HG02763 (cell line): ENCODE measurements around the gene KIF26B.
A peak's percentile ranks its signal among the peaks of the same experiment; 100 is the strongest.

Experiments
- ATAC-seq: cut with Tn5 transposase; IDR thresholded peaks from one replicate; pipeline ENCODE4 v1.9.1; 2021; ENCODE audit warnings: mild to moderate bottlenecking, moderate library complexity; ENCODE audit not compliant: unreplicated experiment

The KIF26B gene

DNA sequence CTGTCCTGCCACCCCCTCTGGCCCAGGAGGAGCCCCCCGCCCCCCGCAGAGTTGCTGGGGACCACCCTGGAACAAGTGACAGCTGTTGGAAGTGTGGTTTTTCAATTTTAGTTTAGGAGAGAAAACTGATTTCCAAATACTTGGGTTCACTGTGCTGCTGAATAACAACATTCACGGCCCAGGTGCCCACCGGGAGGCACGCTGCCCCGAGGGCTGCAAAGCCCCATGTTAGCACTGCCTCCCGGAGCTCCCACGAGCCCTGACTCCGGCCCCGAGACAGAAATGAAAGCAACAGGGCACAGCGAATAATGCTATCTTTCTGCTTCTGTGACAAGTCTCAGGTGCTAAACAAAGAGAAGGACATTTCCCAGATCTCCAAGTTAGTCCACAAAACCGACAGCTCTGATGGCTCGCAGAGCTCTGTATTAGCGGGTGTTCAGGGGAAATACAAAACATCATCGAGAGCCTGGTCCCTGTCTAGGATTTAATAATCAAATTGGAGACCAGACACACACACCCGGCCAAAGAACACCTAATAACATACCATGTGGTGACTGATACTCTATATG is 451.5 kb downstream of the KIF26B start:
- ATAC-seq, result no peak

DNA sequence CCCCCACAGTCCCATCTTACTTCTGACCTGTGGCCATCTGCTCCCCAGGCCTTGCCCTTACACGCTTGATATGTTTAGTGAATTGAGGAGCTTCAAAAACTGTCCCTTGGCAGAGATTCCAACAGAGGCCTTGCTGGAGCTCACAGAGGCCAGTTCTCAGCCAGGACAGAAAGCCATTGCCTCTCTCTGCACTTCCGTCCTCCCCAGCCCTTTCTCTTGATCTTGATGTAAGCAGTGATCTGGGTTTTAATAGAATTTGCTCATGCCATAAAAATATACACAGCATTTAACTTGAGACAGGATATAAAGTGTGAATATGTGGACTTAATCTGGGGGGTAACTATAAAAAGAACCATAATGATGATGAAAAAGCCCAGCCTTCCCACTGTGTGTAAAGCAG is 453.5 kb downstream of the KIF26B start:
- ATAC-seq, result no peak

DNA sequence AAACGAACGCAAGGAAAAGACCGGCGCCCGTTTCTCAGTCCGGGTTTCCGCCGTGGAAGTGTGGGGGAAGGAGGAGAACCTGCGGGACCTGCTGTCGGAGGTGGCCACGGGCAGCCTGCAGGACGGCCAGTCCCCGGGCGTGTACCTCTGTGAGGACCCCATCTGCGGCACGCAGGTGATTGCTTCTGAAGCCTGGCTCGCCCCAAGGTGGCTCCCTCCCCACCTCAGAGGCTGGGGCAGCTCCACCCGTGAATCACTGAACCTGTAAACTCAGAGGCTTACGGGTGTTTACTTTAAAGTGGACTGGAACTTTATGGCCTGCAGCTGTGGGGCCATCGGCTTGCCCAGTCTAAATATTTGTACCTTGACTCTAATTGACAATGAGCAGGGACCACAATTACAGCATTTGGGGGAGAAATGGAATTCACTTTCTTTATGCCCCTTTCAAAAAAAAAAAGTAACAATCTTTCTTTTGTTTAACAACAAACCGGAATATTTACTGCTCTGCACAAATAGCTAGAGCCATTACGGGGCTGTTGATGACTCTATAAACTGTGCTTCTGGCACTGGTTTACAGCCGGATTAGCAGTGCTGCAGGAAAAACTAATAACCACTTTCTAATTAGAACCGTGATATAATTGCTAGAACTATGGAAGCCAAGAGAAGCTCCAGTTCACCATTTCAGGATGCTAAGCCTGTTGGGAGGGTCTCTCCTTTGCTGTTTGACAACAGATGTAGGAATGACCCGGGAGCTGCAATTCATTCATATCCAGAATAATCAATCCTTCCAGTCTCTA is 454.8 kb downstream of the KIF26B start:
- ATAC-seq, result no peak

DNA sequence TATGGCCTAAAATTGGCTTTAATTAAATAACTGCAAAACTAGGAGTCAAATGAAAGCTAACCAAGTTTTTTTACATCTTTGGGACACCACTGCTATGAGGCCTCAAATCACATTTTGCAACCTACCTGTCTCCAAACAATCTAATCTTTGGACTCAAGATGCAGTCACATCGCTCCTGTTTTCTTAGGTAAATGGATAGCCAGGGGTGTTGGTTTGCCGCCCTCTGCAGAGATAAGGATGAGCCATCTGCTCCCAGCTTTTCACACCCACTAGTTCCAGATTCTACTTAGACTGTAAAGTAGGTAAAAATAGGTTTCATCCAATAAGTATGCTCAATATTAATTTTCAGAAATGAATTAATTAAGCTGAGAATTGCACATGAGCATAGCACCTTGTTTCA is 456.5 kb downstream of the KIF26B start:
- ATAC-seq, result no peak

DNA sequence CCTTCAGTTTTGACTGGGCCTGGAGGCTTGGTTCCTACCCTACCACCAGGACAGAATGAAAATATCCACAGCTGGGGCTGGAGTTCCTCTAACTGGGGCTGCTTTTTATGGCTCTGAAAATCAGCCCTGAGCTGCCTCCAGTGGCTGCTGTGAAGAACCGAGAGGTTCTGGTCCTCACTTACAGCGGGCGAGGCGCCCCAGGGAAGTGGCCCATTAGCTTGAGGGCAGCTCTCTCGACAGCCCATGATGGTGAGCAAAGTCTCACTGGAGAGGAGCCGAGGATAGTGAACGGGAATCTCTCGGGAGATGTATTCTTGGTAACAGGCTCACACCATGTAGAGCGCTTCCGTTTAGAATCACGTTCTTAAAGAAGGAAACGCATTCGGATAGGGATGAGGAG is 459.7 kb downstream of the KIF26B start:
- no peak for ATAC-seq

DNA sequence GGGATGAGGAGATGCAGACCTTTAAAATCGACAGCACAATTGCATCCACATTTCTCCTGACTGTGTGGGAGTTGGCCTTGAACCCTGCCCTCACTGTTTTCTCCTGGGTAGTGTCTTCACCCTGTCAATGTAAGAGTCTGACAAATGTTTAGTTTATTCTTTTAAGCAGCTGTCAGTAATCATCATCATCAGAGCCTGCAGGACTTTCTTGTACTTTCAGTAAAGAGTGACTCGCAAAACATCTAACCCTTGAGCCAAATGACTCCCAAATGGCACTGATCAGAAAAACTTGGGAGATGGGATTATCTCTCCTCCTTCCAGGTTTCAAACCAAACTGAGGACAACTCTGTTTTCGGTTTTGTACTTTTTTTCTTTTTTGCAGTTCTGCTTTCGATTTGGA is 460.2 kb downstream of the KIF26B start:
- ATAC-seq, result no peak

DNA sequence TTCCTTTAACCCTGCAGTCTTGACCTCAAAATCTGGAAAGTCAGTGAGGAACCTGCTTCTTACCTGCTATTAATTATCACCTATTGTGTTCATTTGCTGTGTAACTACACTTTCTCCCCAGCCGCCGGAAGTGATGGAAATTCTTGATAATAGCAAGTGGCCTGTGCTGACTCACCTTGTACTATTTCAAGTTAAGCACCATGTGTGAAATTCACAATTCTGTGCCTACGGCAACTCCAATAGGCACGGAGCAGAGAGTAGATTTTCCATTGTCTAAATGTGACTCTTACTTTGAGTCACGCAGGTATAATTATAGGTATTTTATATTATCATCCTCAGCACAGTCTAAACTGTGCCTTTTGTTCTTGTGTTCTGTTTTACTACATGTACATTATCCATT is 466.8 kb downstream of the KIF26B start:
- ATAC-seq, result no peak

DNA sequence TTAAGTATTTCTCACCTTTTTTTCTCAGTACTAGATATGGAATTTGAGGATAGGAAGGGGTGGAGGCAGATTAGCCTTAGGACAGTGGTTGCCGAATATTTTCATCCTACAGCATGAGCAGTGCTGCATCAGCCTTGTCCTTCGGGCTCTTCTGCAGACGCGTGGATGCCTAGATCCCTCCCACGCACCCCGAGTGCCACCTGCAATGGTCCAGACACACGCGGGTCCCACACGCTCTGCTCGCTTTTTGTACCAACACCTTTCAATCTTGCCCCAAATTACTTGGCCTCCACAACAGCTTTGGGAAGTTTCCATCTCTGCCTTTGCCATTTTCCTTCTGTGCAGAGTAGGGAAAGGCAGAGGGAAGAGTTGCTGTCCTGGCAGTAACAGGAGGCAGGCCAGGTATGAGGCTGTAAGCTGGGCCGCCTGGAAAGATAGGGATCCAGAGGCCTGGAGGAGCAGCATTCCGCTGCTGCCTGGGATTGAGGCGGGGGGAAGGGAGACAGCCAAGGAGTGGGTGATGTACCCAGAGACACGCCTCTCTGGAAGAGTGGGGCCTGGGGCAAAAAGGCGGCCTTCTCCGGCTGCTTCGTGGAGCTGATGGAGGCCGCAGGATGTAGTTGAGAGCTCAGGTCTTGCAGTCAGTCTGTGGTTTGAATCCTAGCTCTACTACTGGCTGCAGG is 467.7 kb downstream of the KIF26B start:
- no peak for ATAC-seq

DNA sequence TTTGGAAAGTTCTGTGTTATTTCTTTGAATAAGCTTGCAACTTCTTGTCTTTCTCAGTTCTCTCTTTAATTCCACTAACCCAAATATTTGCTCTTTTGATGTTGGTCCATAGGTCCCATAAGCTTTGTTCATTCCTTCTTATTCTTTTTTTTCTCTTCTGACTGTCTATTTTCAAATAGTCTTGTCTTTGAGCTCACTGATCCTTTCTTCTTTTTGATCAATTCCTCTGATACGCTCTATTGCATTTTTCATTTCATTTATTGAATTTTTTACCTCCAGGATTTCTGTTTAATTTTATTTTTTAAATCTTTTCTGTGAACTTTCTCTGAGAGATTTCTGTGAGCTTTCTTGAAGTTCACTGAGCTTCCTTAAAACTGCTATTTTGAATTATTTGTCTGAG is 486.6 kb downstream of the KIF26B start:
- no peak for ATAC-seq

DNA sequence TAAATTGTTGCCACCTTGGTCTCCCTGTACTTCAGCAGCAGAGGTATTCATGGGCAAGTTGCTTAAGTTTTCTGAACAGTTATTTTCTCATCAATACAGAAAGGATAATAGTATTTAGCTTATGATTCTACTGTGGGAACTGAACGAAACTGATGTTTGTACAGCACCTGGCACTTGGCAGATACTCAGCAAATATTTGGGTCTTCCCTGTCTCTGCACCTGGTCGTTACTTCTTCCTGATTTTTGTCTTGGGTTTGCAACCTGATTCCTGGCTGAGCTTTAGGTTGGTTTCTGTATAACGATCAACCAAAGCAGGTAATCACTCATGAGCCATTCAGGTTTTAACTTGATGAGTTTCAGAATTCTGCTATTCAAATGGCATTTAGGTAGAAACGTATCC is 490.6 kb downstream of the KIF26B start:
- ATAC-seq, result peak; percentile 24

DNA sequence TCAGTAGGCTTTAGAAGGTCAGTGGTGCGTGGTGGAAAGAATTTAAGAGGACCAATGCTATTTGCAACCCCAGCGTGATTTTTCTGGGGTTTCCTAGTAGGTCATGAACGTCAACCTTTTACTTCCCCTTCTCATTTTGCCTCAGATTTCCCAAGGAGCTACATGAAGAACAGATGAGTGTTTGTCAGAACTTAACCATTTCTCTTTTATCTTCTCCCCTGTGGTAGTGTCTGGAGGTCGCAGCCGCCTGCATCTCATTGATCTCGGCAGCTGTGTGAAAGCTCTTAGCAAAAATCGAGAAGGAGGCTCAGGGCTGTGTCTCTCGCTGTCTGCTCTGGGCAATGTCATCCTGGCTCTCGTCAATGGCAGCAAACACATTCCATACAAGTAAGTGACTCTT is 491.1 kb downstream of the KIF26B start:
- peak; percentile 40 for ATAC-seq

DNA sequence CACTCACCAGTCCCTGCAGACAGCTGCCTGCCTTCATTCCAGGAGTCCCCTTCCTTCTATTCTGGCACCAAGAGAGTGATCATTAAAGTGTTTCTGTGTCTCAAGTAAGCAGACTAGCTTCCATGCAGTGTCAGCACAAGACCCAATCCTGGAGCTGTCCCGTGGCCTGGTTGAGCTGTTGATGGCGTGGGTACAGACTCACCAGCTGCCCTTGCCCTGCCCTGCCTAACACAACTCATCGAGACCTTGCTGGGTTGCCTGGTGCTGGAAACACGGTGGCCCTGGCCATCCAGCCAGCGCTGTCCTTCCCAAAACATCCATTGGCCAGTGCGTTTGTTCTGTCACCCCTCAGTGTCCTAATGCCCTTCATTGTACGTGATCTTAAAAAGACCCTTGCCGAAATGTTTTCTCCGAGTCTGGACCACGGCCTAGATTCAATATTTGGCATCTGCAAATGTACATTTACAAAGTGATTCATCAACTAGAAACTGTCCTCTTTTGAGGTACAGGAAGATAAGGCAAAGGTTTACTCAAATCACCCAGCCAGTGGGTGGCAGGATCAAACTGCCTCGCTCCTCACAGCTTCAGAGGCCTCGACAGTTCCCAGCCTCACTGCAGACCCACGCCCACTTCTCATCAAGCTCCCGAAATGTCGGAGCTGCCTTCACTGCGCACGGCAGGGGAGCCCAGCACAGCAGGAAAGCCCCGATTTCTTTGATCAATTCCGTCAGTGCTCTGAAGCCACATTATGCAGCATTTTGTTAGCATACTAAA is 494.2 kb downstream of the KIF26B start:
- ATAC-seq, result no peak

DNA sequence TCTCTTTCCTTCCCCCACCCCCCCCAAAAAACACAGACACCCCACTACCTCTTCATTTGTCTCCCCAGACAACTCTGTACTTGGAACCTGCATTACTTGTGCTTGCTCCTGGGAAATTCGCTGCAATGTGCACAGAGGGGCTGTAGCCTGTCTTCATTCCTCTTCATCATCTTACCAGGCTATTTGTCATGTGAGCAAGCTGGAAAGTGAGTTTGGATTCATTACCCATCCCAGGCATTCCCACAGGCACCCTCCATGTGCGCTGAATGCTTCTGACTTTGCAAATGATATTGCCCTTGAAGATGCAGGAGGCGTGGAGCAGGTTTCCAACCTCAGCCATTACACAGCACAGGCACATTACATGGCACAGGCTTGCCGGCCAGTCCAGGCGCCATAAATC is 494.9 kb downstream of the KIF26B start:
- ATAC-seq, result no peak

DNA sequence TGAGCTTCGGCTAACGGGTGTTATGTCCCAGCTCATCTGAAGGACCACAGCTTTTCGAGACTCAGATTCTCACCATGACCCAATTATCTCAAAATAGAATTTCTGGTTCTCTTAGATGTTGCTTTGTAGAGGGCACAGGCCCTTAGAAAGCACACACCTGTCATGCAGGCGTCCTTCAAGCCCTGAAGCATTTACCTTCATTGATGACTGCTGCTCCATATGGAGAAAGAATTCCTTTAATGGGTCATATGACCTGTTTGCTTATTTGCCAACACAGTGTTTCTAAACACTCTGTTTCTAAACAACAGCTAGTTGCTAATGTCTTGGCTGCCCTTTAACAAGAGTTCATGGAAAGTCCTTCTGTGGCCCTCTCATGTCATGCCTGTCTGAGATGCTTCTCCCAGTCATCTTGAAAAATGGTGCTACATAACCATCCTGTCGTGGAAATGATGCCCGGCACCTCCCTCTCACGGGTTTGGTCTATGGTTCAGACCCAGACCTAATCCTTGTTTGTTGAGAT is 495.7 kb downstream of the KIF26B start:
- ATAC-seq, result no peak

DNA sequence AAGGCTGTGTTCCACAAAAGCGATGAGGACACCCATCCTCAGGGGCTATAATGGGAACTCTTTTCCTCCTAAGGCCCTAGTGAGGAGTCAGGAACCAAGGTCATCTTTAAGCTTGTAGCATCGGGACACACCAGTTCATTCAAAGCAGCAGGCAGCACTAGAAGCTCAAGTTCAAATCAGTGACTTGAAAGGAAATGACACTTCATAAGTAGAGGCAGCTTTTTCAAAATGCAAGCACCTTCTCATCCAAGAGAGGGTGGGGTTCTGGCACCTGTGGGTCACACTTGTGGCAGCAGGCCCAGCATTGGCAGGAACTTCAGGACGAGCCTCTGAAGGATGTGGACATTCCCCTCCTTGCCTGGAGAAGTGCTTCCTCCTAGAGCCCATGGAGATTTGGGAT is 496.3 kb downstream of the KIF26B start:
- no peak for ATAC-seq

DNA sequence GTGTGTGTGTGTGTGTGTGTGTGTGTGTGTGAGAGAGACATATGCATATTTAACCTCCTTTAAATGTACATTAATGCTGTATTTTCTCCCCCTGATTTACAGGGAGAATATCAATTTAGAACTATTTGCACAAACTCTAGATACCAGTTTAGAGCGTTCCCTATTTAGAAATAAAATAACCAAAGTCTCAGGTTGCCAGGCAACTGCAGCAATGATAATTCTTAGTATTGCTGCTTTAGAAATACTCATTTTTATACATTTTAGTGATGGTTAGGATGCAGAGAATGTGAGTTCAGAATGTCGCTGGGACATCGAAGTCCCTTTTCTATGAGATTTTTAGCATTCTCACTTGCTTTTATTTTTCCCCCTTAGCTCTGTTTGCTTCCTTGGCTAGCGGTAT is 497.3 kb downstream of the KIF26B start:
- no peak for ATAC-seq

DNA sequence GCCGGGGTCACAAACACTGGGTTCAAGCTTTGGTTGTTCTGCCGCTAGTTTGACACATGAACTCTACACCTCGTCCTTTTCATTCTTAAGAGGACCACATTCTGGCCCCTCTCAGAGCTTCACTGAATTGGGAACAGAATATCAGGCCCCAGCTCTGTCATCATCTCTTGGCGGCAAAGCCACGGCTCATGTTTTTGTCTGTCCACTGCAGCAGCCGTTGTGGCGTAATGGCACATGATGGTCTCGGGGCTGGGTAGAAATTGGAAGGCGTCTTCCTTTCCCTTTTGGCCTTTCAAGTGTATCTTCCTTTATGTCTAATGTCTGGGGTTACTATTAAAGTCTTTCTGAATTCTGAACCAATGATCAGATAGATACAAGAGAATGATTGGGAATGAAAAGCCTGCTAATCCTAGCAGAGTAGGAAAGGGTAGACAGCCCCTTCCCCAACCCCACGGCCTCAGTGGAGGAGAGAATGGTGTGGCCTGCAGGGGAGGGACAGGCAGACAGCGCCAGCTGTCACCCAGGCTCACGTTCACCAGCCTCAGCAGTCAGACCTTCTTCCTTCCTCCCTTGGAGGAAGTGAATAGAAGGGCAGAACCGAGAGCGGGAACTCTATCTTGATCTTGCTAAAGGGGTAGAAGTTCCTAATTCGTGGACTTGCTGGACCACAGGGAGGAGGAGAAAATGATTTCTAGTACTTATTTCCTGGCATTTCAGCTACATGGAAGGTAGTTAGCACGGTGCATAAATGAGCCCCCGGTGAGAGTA is 498.1 kb downstream of the KIF26B start:
- ATAC-seq, result no peak

DNA sequence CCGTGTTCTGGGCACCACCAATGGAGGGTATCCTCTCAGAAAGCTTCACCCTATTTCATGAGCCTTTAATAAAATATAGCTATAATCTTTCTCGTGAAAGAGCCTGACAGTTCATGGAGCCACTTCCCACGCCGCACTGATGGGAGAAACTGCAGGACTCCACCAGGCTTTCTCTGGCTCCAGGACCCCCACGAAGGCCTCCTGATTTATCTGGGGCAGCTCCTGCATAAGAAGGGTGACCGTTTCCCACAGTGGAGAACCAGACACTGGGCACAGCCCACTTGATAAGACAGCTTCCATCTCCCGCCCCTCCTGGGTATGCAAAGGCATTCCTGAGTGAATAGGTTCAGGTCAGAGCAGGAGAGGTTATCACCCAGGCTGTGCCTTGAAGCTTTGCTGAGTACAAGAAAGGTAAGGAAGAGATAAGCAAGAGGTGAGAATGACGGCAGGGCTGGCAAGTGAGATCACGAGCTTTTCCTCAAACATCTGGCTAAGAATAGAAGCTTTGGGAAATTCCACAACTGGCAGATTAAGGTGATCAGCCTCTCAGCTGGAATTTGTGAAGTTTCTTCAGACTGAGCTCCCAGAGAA is 499.8 kb downstream of the KIF26B start:
- ATAC-seq, result no peak

DNA sequence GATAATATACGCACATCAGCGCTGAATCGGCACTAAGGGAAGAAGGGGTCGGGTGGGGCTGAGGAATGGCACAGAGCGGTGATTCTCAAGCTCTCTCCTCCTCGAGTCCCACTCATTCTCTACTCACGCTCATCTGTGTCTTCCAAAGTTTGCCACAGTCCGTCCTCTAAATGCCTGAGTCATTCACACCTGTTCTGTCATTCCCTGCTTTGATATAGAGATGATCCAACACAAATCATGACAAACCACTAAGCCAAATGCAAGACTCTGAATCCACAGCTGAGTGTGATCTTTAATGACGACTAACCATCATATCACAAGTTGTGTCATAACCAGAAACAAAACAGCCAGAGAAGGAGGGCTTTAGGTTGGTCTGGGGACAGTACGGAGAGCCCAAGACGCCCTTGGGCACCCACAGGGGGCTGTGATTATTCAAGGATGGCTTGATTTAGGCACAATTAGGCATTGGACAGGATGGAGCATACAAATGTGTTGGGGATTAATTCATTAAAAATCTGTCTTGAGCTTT is 501.5 kb downstream of the KIF26B start:
- no peak for ATAC-seq

DNA sequence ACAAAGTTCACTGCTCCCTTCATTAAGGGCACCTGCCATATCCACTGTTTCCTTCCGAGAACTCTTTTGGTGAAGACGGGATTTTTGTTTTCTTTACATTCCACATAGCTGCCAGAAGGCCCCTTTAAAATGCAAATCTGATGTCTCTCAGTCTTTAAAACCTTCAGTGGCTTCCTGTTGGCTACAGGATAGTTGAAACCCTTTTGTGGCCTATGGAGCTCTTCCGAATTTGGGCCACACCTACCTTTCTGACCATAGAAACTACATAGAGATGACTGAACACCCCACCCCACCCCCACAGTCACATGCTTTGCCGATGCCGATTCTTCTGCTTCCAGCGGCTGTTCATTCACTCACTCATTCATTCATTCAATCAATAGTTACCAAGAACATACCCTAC is 502.6 kb downstream of the KIF26B start:
- no peak for ATAC-seq
